ENCODE results near the gene EPSTI1.

- TF ChIP-seq POLR2AphosphoS2 (IDR thresholded peaks at IDR 0.05; ENCODE audit: low read depth, low read length) (no peak), POLR2A (IDR thresholded peaks at IDR 0.05; ENCODE audit: low read depth, low read length) (no peak), SRF (IDR thresholded peaks at IDR 0.05; ENCODE audit: low read depth in 2 of 2, low read length in 2 of 2) (no peak), HDAC6 (IDR thresholded peaks at IDR 0.05; ENCODE audit: unreplicated experiment) (no peak), GABPA (IDR thresholded peaks at IDR 0.05; ENCODE audit: low read depth) (no peak), YY1 (IDR thresholded peaks at IDR 0.05; ENCODE audit: low read depth, low read length) (no peak), RELA (IDR thresholded peaks at IDR 0.05; ENCODE audit: borderline replicate concordance, partially characterized antibody) (no peak), ATF2 (IDR thresholded peaks at IDR 0.05; ENCODE audit: low read length) (no peak), MYB (IDR thresholded peaks at IDR 0.05; ENCODE audit: borderline replicate concordance, low read depth, low read length) (no peak), EZH2 (IDR thresholded peaks at IDR 0.05; ENCODE audit: borderline replicate concordance, control insufficient read depth, low read depth, low read length) (no peak), WRNIP1 (IDR thresholded peaks at IDR 0.05; ENCODE audit: borderline replicate concordance, low read depth, low read length) (no peak), TCF12 (IDR thresholded peaks at IDR 0.05; ENCODE audit: low read depth, low read length) (no peak)
- TF ChIP-seq, protein P1, sequence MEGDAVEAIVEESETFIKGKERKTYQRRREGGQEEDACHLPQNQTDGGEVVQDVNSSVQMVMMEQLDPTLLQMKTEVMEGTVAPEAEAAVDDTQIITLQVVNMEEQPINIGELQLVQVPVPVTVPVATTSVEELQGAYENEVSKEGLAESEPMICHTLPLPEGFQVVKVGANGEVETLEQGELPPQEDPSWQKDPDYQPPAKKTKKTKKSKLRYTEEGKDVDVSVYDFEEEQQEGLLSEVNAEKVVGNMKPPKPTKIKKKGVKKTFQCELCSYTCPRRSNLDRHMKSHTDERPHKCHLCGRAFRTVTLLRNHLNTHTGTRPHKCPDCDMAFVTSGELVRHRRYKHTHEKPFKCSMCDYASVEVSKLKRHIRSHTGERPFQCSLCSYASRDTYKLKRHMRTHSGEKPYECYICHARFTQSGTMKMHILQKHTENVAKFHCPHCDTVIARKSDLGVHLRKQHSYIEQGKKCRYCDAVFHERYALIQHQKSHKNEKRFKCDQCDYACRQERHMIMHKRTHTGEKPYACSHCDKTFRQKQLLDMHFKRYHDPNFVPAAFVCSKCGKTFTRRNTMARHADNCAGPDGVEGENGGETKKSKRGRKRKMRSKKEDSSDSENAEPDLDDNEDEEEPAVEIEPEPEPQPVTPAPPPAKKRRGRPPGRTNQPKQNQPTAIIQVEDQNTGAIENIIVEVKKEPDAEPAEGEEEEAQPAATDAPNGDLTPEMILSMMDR (IDR thresholded peaks at IDR 0.05 in 2 of 3, conservative IDR thresholded peaks at IDR 0.05 in 1 of 3; ENCODE audit: control insufficient read depth in 2 of 3, extremely low read depth in 1 of 3, insufficient read depth in 1 of 3, low read depth in 3 of 3, low read length in 3 of 3) = no peak
These were observed 92.8 kb downstream of the EPSTI1 start for GRCh38 chr13:42899266-42899665.

All from GM12878 (cell line).